ENCODE data around the gene TNFSF13.

GRCh38 chr17:7515911-7516610 is 42.5 kb upstream of the TNFSF13 start:
- no peak for TF ChIP-seq POLR2A (IDR thresholded peaks at IDR 0.05; ENCODE audit: low read depth, low read length)
- no peak for TF ChIP-seq CTCF (conservative IDR thresholded peaks at IDR 0.05; ENCODE audit: low read depth, low read length)
- no peak for TF ChIP-seq SMC3 (IDR thresholded peaks at IDR 0.05; ENCODE audit: low read depth, low read length)
- no peak for TF ChIP-seq RAD21 (IDR thresholded peaks at IDR 0.05; ENCODE audit: low read length)
- no peak for TF ChIP-seq RCOR1 (IDR thresholded peaks at IDR 0.05; ENCODE audit: insufficient replicate concordance, low read length)
- TF ChIP-seq RFX5 (IDR thresholded peaks at IDR 0.05; ENCODE audit: low read depth, low read length): no peak
- TF ChIP-seq CEBPB (IDR thresholded peaks at IDR 0.05; ENCODE audit: low read depth, low read length): no peak
- no peak for TF ChIP-seq MXI1 (IDR thresholded peaks at IDR 0.05; ENCODE audit: borderline replicate concordance, low read depth, low read length)
- no peak for TF ChIP-seq MAFK (IDR thresholded peaks at IDR 0.05; ENCODE audit: low read depth, low read length)
- TF ChIP-seq MAZ (IDR thresholded peaks at IDR 0.05; ENCODE audit: borderline replicate concordance, low read depth, low read length): no peak

Measured in IMR-90 (cell line).